HG03159 (cell line): Measurements from ENCODE around the gene OR4D1.
"Not testable (repeated sequence)": the region's sequence is repeated elsewhere in the genome, so short reads cannot be mapped to it uniquely, and the experiment has no call there.

Source experiments
- ATAC-seq: cut with Tn5 transposase; IDR thresholded peaks from one replicate; pipeline ENCODE4 v1.9.1; 2021; ENCODE audit warnings: mild to moderate bottlenecking, moderate library complexity; ENCODE audit not compliant: unreplicated experiment

The OR4D1 gene

GRCh38 chr17:58147930-58148434, at the start of gene OR4D1:
Gene OR4D1 (plus strand): TSS chr17:58148384. CDS start chr17:58155154, 6,770 bp downstream.
- no peak for ATAC-seq

DNA sequence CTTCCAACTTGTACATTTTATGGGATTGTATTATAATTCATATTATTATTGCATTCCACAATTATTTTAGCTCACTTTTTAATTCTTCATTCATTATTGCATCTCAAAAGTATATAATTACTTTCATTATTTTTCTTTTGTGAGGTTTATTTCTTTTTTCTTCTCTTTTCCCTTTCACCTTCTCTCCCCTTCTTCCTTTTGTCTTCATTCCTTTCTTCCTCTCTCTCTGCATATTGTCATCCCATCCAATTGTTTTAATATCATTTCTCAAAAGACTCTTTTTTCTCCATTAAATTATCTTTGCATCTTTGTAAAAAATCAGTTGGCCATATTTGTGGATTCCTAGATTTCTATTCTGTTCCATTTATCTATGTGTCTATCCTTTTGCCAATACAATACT, 47.7 kb upstream of the OR4D1 start:
- ATAC-seq: no peak

DNA sequence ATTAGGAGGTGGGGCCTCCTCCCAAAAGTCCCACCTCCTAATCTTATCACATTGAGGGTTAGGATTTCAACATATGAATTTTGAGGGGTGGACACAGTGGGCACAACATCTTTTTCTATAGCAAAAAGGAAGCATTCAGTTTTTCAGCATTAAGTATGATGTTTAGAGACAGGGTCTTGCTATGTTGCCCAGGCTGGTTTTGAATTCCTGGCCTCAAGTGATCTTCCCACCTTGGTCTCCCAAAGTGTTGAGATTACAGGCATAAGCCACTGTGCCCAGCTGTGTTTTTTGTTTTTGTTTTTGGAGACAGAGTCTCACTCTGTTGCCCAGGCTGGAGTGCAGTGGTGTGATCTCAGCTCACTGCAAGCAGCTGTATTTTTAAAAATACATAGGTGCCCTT, 46.3 kb upstream of the OR4D1 start:
- ATAC-seq: not testable (repeated sequence)

DNA sequence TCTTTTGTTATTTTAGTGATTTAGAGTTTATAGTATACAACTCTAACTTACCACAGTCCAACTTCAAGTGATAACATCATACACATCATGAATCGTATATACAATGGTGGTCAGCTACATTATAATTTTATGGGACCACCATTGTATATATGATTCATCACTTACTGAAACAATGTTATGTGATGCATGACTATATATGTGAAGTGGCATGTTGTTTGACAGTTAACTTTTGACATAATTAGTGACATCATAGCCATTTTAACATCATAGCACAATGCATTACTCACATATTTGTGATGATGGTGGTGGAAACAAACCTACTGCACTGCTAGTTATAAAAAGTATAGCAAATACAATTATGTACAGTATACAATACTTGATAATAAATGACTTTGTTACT, 43.1 kb upstream of the OR4D1 start:
- ATAC-seq: no peak

- no peak for ATAC-seq
These were observed 40.9 kb upstream of the OR4D1 start for GRCh38 chr17:58107306-58107705.

DNA sequence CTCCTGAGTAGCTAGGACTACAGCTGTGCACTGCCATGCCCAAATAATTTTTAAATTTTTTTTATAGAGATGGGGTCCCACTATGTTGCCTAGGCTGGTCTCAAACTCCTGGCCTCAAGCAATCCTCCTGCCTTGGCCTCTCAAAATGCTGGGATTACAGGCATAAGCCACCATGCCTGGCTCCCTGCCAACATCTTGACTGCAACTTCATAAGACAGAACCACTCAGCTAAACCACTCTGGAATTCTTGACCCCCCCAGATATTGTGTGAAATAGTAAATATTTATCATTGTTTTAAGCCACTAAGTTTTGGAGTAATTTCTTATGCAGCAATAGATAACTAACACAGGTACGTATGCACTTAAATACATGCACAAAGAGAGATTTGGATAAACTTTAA, 39.0 kb upstream of the OR4D1 start:
- ATAC-seq: no peak

GRCh38 chr17:58110012-58110411, 38.2 kb upstream of the OR4D1 start:
- ATAC-seq: no peak

DNA sequence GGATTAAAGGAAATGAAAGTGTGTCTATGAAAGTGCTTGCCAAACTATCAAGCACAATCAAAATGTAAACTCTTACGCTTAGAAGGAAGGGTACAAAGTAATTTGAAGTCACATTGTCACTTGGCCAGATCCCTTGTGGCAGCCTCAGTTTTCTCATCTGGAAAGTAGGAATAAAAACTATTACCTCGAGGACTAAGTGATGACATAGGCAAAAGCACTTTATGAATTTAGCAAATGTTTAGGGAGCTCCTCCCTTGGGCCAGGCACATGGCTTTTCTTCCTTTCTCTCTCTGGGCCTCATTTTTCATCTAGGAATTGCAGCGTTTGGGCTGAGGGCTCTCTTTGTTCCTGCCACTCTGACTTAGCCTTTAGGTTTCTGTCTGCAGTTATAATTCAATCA, 36.5 kb upstream of the OR4D1 start:
- ATAC-seq: no peak

- ATAC-seq: no peak
These were observed 35.1 kb upstream of the OR4D1 start for GRCh38 chr17:58112970-58113631.

DNA sequence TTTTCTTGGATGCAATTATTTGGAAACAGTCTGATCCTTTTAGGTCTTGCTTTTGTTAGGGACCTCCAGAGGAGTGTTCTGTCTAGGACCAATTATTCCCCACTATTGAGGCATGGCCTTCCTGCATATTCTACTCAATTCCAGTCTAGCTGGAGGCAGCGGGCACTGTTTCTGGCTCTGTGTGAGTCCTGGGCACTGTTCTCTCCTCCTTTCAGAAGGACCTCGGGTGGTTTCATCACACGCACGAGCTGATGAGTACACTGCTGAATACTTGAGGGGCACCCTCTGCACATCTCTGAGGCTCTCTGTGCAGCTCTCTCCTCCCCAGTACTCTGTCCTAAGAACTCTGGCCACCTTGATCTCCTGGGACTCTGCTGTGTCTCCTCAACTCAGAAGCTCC, 34.2 kb upstream of the OR4D1 start:
- ATAC-seq: no peak

GRCh38 chr17:58117382-58117781, 30.8 kb upstream of the OR4D1 start:
- no peak for ATAC-seq

DNA sequence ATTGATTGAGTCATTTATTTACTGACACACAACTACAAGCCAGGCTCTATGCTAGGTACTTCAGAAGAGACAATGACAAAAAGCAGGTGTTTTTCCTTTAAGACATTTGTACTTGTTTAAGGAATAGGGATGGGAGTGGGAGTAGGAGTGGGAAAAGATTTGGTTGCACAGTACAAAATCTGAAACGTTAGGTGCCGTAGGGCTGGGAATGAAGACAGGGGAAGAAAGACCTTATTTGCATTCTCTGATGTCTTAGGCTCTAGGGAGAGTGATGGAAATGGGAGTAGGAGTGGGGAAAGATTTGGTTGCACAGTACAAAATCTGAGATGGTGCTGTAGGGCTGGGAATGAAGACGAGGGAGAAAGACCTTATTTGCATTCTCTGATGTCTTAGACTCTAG, 28.7 kb upstream of the OR4D1 start:
- no peak for ATAC-seq

GRCh38 chr17:58120195-58120822, 27.9 kb upstream of the OR4D1 start:
- no peak for ATAC-seq

GRCh38 chr17:58121925-58122324, 26.3 kb upstream of the OR4D1 start:
- ATAC-seq: no peak

DNA sequence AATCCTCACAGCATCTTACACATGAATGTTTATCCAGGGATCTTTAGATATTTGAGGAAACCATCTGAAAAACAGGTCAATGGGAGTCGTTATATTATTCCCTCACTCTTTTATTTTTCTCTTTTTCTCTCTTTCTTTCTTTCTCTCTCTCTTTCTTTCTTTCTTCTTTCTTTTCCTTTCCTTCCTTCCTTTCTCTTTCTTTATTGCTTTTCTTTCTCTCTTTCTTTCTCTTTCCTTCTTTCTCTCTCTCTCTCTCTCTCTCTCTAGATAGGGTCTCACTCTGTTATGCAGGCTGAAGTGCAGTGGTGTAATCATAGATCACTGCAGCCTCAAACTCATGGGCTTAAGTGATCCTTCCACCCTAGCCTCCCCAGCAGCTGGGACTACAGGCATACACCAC, 20.3 kb upstream of the OR4D1 start:
- ATAC-seq: no peak

- not testable (repeated sequence) for ATAC-seq
These were observed 15.5 kb upstream of the OR4D1 start for GRCh38 chr17:58132697-58133096.

GRCh38 chr17:58136669-58137279, 11.4 kb upstream of the OR4D1 start:
- no peak for ATAC-seq

GRCh38 chr17:58141505-58141904, 6.7 kb upstream of the OR4D1 start:
- no peak for ATAC-seq

- ATAC-seq: not testable (repeated sequence)
These were observed 4.8 kb upstream of the OR4D1 start for GRCh38 chr17:58143335-58143734.

- no peak for ATAC-seq
These were observed 3.4 kb upstream of the OR4D1 start for GRCh38 chr17:58144801-58145200.

DNA sequence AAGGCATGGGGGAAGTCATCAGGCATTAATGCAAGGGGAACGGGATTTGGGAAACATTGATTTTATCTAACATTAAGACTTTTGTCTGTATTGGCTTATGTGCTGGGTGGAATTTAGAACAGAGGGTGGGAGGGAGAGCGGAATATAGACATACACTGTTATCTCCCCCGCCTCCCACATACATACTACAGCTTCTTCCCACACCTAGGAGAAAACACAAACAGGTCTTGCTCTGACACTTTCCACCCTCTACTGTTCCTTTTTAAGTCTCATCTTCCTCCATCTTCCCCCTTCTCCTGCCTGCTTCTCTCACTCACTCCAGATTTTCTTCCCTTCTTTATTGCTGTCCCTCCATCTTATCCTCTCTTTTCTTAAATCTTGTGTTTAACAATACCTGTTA, 425 bp downstream of the OR4D1 start:
- ATAC-seq: no peak

GRCh38 chr17:58150394-58150793, 2.2 kb downstream of the OR4D1 start:
- no peak for ATAC-seq
